Gastrocnemius medialis (tissue), 4 donors: ENCODE measurements around the gene SP3.

Experiments
- POLR2A ChIP-seq, 2 donors: fragments of 450-650 bp; IDR thresholded peaks; one replicate each; pipeline ENCODE4 v1.6.1; 2017; ENCODE audit warnings: antibody characterized with exemption in 2 of 2, mild to moderate bottlenecking in 2 of 2, moderate library complexity in 2 of 2
- TF ChIP-seq, protein P1 (sequence below), 5 experiments: fragments of 450-650 bp in 3 of 5; fragments of 200-600 bp in 2 of 5; sonication (generic) in 2 of 5; IDR thresholded peaks in 4 of 5; conservative IDR thresholded peaks in 1 of 5; 1 replicate in 4 of 5; 2 replicates in 1 of 5; pipeline ENCODE4 v1.5.1; 2016 to 2019; ENCODE audit warnings: antibody characterized with exemption in 5 of 5, mild to moderate bottlenecking in 3 of 5, moderate library complexity in 3 of 5

DNA sequence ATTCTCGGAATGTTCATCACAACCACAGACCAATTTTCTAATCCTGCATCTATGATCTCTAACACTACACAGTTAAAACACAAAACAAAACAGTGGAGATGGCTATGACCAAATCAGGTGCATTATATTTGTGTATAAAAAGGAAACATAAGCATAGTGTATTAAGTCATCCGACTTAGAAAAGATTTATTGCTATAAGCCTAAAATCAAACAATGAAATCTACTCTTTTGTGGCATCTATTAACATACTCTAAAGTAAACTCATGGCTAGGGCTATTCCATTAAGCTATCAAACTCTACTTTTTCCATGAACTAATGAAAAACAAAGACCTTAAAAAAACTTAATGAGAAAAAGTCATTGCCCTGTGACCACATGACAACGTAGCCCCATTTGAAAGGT lies 8.7 kb downstream of the SP3 start:
- TF ChIP-seq, protein P1, sequence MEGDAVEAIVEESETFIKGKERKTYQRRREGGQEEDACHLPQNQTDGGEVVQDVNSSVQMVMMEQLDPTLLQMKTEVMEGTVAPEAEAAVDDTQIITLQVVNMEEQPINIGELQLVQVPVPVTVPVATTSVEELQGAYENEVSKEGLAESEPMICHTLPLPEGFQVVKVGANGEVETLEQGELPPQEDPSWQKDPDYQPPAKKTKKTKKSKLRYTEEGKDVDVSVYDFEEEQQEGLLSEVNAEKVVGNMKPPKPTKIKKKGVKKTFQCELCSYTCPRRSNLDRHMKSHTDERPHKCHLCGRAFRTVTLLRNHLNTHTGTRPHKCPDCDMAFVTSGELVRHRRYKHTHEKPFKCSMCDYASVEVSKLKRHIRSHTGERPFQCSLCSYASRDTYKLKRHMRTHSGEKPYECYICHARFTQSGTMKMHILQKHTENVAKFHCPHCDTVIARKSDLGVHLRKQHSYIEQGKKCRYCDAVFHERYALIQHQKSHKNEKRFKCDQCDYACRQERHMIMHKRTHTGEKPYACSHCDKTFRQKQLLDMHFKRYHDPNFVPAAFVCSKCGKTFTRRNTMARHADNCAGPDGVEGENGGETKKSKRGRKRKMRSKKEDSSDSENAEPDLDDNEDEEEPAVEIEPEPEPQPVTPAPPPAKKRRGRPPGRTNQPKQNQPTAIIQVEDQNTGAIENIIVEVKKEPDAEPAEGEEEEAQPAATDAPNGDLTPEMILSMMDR (IDR thresholded peaks at IDR 0.05 in 4 of 5, conservative IDR thresholded peaks at IDR 0.05 in 1 of 5), result no peak
- TF ChIP-seq POLR2A (IDR thresholded peaks at IDR 0.05), result no peak
